HG03139 (cell line): ENCODE results near the gene NOVA1.

Experiments
- ATAC-seq: cut with Tn5 transposase; IDR thresholded peaks from one replicate; pipeline ENCODE4 v1.9.1; 2021; ENCODE audit not compliant: unreplicated experiment

The NOVA1 gene

GRCh38 chr14:26594756-26595545, 2.9 kb downstream of the NOVA1 start:
- ATAC-seq: no peak

GRCh38 chr14:26594148-26594547, 3.7 kb downstream of the NOVA1 start:
- ATAC-seq: no peak

GRCh38 chr14:26593357-26593756, 4.5 kb downstream of the NOVA1 start:
- ATAC-seq: no peak

DNA sequence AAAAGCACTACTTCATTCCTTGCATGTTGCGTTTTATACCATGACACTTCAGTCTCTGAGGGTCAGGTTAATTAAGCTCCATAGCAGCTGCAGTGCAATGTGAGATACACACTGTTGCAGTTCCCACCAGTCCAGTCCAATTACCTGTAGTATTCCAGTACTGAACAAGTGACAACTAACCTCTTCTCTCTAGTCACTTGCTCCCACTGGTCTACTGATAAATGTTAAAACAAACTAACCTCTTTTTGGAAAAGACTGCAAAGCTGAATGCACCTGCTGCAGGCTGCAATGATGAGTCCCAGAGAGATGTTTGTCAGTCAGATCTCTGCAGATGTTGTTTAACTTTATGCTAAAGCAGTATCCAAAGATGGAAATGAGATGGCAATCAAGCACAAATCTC, 7.9 kb downstream of the NOVA1 start:
- no peak for ATAC-seq

- ATAC-seq: no peak
Observed at GRCh38 chr14:26577711-26578110, 20.1 kb downstream of the NOVA1 start.

- ATAC-seq: no peak
Observed at GRCh38 chr14:26554069-26554772, 43.6 kb downstream of the NOVA1 start.

- ATAC-seq: no peak
Observed at GRCh38 chr14:26549571-26549970, 48.3 kb downstream of the NOVA1 start.

- no peak for ATAC-seq
Observed at GRCh38 chr14:26548406-26548805, 49.4 kb downstream of the NOVA1 start.

- no peak for ATAC-seq
Observed at GRCh38 chr14:26538176-26538575, 59.7 kb downstream of the NOVA1 start.

GRCh38 chr14:26531894-26532293, 65.9 kb downstream of the NOVA1 start:
- no peak for ATAC-seq

DNA sequence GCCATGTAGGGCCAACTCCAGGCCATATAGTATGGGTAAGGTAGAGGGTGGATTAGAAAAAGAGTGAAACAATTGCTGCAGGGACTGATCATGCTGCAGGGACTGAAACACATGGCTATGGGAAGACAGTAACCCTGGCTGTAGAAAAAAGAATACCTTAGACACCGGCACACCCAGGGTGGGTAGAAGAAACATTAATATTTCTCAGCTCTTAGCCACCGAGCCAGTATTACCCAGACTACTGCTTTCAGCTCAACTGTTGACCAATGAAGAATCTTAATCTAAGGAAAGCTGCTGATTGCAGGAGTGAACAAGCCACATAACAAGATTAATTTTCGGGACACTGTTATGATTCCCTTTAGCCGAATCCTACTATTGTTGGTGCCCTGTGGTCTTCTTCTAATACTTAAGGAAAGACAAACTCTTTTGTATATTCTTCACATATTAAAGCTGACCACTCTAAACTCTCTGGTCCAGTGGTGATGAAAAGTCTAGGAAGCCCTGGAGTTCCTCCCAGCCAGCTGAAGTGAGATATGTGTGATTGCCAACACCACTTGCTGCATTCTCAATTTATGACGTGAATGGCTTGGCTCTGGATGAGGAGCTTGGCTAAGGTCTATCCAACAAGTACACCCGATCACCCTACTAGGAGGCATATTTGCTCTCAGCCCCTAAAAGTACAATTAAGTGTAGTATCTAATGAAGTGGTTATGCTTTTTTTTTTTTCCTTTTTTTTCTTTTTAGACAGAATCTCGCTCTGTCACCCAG, 69.2 kb downstream of the NOVA1 start:
- no peak for ATAC-seq

GRCh38 chr14:26527095-26527494, 70.7 kb downstream of the NOVA1 start:
- ATAC-seq: no peak

GRCh38 chr14:26526137-26526536, 71.7 kb downstream of the NOVA1 start:
- no peak for ATAC-seq

GRCh38 chr14:26525085-26525484, 72.7 kb downstream of the NOVA1 start:
- no peak for ATAC-seq

DNA sequence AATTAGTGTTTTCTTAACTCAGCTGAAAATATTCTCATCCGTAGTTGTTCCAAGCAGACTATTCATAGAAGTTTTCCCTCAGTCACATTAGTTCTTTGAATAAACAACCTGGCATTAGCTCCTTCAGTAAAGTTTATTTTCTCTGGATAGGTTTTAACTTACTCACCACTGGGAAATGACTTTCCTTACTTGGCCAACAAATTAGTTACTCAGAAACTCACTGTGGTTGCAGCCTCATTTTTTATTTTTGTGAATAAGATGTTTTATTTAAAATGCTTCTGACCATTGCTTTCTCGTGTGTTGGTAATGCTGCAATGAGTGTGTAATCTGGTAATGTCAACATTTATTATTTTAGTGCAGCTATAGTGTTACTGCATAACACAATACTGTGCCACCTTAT, 74.9 kb downstream of the NOVA1 start:
- no peak for ATAC-seq

- ATAC-seq: no peak
Observed at GRCh38 chr14:26517771-26518170, 80.1 kb downstream of the NOVA1 start.

DNA sequence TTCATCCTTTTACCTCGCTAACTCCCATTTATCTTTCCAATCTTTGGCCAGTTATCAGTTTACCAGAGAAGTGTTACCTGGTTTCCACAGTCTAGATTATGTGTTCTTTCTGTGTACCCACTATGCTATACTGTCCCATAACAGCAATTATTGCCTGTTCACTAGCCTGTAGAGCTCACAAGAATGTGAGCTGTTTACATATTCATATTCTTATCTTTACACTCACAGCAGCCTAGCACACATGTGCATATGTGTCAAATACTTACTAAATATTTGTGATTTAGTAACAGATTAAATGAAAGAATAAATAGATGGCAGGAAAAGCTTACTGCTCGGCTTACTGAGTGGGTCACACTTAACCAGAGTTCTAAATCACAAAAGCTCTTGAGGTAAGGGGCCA, 97.8 kb downstream of the NOVA1 start:
- ATAC-seq: no peak

DNA sequence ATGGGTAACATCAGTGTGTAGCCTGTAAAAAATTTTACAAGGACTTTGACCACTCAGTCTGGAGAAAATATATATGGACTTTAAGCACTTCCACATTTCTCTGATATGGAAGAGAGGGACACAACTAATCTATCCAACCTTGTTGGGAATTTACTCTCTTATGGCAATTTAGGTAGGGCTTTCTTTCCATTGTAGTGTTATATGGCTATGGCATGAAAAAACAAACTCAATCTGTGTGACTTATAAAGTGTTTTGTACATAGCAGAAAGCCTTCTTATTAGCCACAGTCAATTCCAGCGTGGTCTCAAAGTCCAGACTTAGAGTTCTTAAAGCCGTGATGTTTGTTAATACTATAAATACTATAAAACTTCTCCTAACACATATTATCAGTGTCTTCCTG, 98.3 kb downstream of the NOVA1 start:
- no peak for ATAC-seq

GRCh38 chr14:26486922-26487321, 110.9 kb downstream of the NOVA1 start:
- ATAC-seq: no peak

DNA sequence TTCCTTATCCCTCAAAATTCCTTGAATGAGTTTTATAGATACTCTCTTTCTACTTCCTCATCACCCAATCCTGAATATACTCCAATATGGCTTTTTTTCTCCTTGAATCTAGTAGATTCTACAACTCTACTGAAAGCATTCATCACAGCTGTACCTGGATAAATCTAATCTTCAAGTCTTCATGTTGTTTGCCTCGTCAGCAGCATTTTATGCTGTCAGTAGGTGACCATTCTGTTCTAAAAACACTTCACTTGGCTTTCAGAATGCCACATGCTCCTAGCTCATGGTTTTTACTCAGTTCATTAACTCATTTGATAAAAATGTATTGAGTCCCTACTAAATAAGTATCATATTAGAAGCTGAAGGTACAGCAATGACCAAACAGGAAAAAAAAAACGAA, 113.3 kb downstream of the NOVA1 start:
- ATAC-seq: no peak

DNA sequence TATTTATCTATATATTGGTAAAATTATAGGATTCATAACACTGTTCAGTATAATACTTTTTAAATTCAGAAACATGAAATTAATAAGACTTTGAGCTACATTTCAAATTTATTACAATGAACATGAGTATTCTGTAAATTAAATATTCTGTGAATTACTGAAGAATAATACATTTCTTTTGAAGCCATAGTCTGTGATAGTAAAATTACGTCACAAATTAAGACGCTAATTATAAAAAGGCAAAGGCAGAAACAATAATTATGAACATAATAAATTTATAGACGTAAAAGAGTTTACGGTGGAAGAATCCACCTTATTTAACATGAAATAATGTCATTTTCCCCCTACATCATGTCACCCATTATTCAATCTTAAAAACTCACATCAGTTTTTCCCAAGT, 118.9 kb downstream of the NOVA1 start:
- ATAC-seq: no peak

GRCh38 chr14:26466862-26467261, 131.0 kb downstream of the NOVA1 start:
- ATAC-seq: no peak
